Fibroblast of the aortic adventitia (primary cell): ENCODE measurements around the gene KRT2. TPM values are rescaled to one million over a fixed set of nuclear protein-coding genes. Genes with fewer than 3 reads are reported as not detected.

Experiments
- DNase-seq: peaks from one replicate; pipeline ENCODE4 v3.0.0-alpha.2; 2010; ENCODE audit warnings: low read depth
- H3K4me3 ChIP-seq: 2 replicates; pipeline ENCODE4 v1.5.1; 2011; ENCODE audit warnings: low read depth, mild to moderate bottlenecking, control low read depth, low read length, moderate library complexity
- CTCF ChIP-seq: IDR thresholded peaks from 2 replicates; pipeline ENCODE4 v1.5.1; 2011; ENCODE audit warnings: mild to moderate bottlenecking, low read length, control low read depth, inconsistent platforms; ENCODE audit not compliant: insufficient read depth
- total RNA-seq: library from RNA; depleted of rRNA; stranded (reverse); fragments of >200 nt; gene quantifications from 2 replicates; pipeline ENCODE4 v1.2.3, GENCODE V29; 2012; ENCODE audit warnings: low replicate concordance

Gene KRT2
- total RNA-seq, 1 donor, result not detected

GRCh38 chr12:52612431-52613383 lies 39.3 kb downstream of the KRT2 start:
- TF ChIP-seq CTCF, result no peak
- H3K4me3 ChIP-seq, result no peak overlapping the region
- DNase-seq, result no peak

GRCh38 chr12:52611080-52611468 lies 40.9 kb downstream of the KRT2 start:
- H3K4me3 ChIP-seq, result no peak overlapping the region
- DNase-seq, result no peak
- TF ChIP-seq CTCF, result no peak

GRCh38 chr12:52608826-52609630 lies 43.0 kb downstream of the KRT2 start:
- TF ChIP-seq CTCF, result no peak
- DNase-seq, result no peak
- no peak overlapping the region for H3K4me3 ChIP-seq

- no peak for DNase-seq
- H3K4me3 ChIP-seq, result no peak overlapping the region
- no peak for TF ChIP-seq CTCF
These were observed 43.9 kb downstream of the KRT2 start for GRCh38 chr12:52608161-52608560.

GRCh38 chr12:52607314-52607713 lies 44.7 kb downstream of the KRT2 start:
- no peak overlapping the region for H3K4me3 ChIP-seq
- TF ChIP-seq CTCF, result no peak
- DNase-seq, result no peak

GRCh38 chr12:52606581-52607218 lies 45.3 kb downstream of the KRT2 start:
- no peak for DNase-seq
- no peak overlapping the region for H3K4me3 ChIP-seq
- no peak for TF ChIP-seq CTCF
